ENCODE data around the gene SULT1A3.

DNA sequence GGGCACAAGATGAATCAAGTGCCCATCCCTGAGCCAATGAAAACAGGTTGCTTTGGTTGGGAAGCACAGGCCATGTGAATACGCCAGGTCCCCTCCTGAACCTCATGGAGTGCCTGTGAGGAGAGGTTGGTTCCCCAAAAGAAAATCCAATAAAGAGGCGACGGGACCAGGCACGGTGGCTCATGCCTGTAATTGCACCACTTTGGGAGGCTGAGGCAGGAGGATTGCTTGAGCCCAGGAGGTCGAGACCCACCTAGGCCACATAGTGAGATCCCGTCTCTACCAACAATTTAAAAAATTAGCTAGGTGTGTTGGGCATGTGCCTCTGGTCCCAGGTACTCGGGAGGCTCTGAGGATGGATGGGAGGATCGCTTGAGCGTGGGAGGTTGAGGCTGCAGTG is 19.1 kb upstream of the SULT1A3 start:
- TF ChIP-seq GABPA (IDR thresholded peaks at IDR 0.05; ENCODE audit: low read depth), result no peak
- TF ChIP-seq, protein P1, sequence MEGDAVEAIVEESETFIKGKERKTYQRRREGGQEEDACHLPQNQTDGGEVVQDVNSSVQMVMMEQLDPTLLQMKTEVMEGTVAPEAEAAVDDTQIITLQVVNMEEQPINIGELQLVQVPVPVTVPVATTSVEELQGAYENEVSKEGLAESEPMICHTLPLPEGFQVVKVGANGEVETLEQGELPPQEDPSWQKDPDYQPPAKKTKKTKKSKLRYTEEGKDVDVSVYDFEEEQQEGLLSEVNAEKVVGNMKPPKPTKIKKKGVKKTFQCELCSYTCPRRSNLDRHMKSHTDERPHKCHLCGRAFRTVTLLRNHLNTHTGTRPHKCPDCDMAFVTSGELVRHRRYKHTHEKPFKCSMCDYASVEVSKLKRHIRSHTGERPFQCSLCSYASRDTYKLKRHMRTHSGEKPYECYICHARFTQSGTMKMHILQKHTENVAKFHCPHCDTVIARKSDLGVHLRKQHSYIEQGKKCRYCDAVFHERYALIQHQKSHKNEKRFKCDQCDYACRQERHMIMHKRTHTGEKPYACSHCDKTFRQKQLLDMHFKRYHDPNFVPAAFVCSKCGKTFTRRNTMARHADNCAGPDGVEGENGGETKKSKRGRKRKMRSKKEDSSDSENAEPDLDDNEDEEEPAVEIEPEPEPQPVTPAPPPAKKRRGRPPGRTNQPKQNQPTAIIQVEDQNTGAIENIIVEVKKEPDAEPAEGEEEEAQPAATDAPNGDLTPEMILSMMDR (IDR thresholded peaks at IDR 0.05; ENCODE audit: insufficient read depth, low read length), result no peak
- no peak for TF ChIP-seq POLR2AphosphoS5 (IDR thresholded peaks at IDR 0.05; ENCODE audit: low read depth)
